GM18508 (cell line): ENCODE data around the gene FLT4.

Experiments
- ATAC-seq: cut with Tn5 transposase; IDR thresholded peaks from one replicate; pipeline ENCODE4 v1.9.1; 2021; ENCODE audit warnings: moderate number of reproducible peaks; ENCODE audit not compliant: insufficient read depth, unreplicated experiment

The FLT4 gene

DNA sequence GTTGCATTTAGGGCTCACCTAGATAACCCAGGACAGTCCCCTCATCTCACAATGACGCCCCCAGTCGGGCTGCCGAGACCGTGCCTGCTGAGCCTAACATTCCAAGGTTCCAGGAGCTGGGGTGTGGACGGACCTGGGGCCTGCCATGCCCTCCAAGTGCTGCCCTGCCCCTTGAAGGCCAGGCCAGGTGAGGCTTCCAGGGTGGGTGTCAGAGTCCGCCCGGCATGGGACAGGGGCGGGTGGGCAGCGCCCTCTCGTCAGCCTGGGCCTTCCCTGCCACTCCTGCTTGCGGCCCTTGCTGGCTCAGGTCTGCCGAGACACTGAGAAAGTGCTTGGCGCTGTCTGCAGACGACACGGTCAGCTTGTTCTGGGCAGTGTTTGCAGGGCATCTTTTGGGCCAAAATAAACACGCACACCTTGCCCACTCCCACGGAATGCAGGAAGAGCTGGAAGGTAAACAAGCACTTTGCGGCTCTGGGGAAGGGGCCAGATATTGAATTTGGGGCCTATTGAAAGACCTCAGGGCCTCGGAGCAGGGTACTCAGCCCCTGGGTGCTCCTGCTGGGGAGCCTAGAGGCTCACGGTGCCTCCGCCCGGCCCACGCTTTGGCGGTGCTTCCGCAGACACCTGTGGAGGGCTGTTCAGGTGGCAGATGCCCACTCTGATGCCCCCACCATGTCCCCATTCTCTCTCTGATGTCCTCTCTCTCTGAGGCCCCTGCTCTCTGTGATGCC, 53.9 kb downstream of the FLT4 start:
- ATAC-seq: no peak

GRCh38 chr5:180595046-180595379, 54.4 kb downstream of the FLT4 start:
- ATAC-seq: no peak

- ATAC-seq: no peak
These were observed 54.9 kb downstream of the FLT4 start for GRCh38 chr5:180594311-180595045.

- ATAC-seq: no peak
These were observed 55.8 kb downstream of the FLT4 start for GRCh38 chr5:180593446-180594206.

DNA sequence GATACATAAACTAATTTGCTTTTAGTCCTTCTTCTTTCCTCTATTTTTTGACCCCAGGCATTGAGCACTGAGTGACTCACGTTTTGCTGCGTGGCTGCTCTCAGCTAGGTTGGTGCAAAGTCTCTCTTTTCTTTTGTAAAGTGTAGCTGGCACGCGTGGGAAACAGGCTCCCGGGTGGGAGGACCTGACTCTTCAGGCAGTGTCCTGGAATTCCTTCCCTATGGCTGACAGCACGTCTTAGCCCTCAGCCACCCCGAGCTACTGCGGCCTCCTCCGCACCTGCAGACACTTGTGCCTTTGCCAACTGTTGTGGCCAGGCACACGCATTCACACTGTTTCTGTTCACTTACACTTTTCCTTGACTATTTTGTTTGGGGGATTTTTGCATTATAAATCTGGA, 57.2 kb downstream of the FLT4 start:
- ATAC-seq: no peak

GRCh38 chr5:180591311-180591887, 58.0 kb downstream of the FLT4 start, which contains the start of gene SCGB3A1:
TSS of gene SCGB3A1 (minus strand) at chr5:180591499. CDS start at chr5:180591462, 37 bp downstream.
- ATAC-seq: no peak

- ATAC-seq: no peak
These were observed 58.7 kb downstream of the FLT4 start for GRCh38 chr5:180590543-180591310.

- no peak for ATAC-seq
These were observed 59.4 kb downstream of the FLT4 start for GRCh38 chr5:180589771-180590542.

DNA sequence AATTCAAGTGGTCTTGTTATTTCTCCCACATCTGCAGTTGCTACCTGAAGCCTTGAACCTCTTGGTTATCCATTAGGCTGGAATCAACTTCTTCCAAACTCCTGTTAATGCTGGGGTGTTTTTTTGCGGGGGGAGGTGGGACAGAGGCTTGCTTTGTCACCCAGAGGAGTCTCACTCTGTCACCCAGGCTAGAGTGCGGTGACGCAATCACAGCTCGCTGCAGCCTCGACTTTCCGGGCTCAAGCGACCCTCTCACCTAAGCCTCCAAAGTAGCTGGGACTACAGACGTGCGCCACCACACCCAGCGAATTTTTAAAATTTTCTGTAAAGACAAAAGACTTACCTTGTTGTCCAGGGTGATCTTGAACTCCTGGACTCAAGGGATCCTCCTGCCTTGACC, 62.5 kb downstream of the FLT4 start:
- ATAC-seq: no peak

GRCh38 chr5:180586204-180586603, 63.2 kb downstream of the FLT4 start:
- no peak for ATAC-seq

DNA sequence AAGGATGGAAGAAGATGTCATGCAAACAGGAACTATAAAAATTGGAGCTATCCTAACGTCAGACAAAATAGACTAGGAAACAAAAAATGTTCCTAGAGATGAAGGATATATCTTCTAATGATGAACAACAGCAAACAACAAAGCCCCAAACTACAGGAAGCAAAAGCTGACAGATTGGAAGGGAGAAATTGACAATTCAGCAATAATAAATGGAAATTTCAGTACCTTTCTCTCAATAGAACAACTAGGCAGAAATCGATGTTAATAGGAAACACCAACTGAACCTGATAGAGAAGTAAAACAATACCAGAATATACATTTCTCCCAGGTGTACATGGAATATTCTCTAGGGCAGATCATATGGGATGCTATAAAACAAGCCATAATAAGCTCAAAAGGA, 65.7 kb downstream of the FLT4 start:
- ATAC-seq: no peak

DNA sequence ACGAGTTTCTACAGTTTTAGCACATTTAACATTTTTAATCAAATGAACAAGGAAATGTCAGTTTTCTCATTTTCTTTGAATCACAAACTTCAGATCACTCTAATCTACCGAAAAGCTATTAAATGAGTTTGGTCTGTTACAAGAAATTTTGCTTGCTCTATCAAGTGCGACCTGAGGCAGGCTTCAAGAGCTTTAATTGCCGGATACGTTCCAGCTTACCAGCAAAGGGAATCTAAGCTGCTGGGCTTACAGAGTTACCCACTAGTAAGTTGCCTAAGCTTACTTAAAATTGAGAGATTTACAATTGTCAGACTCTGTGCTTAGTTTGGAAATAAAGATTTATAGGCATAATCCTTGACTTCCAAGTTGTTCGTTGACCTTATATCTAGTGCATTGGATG, 68.7 kb downstream of the FLT4 start:
- ATAC-seq: no peak

- no peak for ATAC-seq
These were observed 73.8 kb downstream of the FLT4 start for GRCh38 chr5:180575571-180575970.

DNA sequence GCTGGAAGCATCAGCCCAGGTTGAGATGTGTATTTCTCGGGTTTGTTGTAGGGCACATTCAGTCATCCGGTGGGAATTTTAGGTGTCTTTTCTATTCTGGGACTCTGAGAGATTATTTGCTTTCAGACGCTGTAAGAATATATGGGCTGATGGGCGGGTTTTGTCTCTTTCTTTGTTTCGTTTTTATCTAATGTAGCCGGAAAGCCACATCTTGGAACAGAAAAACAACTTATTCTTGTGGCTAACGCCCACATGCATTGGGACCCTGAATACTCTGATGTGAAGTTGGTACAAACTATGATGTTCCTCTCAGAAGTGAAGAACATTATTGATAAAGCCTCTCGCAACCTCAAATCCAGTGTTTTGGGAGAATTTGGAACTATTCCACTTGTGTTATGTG, 80.5 kb downstream of the FLT4 start:
- ATAC-seq: no peak

- no peak for ATAC-seq
These were observed 85.4 kb downstream of the FLT4 start for GRCh38 chr5:180563994-180564393.

DNA sequence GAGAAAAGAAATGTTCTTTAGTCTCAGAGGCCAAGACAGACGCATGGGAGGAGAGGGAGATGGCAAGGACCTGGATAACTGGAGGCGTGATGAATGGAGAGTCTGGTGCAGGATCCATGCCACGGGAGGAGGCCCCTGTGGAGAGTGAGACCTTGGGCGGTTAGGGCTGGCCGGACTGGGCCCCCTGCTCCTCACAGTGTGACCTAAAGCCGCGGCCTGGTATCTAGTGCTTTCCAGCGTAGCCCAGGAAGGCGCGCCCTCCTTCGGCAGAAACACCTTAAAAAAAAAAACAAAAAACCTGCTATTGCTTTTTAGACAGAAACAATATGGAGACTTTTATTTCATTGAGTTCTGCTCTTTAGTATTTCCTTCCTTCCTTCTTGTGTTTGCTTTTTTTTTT, 91.2 kb downstream of the FLT4 start:
- no peak for ATAC-seq

DNA sequence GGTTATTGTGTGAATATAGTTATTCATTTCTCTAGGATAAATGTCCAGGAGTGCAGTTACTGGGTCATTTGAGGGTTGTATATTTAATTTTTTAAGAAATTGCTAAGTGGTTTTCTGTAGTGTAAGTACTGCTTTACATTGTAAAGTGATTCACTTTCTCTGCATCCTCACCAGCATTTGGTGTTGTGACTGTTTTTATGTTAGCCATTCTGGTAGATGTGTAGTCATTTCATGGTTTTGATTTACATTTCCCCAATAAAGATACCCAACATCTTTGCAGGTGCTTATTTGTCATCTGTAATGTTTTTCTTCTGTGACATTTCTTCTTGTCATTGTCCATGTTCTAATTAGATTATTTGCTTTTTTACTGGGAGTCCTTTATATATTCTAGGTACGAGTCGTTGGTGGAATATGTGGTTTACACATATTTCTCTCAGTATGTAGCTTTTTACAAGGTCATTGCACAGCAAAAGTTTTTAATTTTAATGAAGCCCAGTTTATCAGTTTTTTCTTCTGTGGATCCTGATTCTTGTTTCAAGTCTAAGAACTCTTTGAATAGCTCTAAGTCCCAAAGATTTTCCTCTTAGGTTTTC, 92.1 kb downstream of the FLT4 start:
- no peak for ATAC-seq

DNA sequence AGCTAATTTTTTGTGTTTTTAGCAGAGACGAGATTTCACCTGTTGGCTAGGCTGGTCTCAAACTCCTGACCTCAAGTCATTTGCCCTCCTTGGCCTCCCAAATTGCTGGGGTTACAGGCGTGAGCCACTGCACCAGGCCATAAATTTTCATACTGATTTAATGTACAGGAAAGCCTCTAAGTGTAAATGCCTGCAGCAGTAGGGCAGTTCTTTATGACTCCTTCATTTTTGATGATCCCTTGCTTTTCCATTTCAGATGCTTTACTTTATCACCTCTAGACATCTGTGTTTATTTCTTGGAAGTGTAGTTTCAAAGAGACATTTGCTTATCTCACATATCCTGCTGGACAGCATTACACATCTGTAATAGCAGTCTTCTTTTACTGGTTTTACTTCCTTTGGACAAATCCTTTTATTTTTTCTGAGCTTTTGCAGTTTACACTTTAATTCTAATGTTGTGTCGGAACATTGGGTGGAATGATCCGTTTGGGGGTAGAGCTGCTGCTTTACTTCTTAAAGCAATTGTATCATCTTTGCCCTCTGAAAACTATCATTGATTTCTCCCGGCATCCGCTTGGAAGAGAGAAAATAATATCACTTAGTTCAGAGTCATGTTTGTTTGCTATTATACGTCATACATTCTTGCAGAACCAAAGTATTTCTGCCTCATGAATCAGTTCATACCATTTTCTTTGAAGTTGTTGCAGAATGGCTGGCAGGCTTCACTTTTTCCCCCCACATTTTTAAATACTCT, 94.1 kb downstream of the FLT4 start:
- no peak for ATAC-seq
